ENCODE results near the gene CTRL.

The CTRL gene

DNA sequence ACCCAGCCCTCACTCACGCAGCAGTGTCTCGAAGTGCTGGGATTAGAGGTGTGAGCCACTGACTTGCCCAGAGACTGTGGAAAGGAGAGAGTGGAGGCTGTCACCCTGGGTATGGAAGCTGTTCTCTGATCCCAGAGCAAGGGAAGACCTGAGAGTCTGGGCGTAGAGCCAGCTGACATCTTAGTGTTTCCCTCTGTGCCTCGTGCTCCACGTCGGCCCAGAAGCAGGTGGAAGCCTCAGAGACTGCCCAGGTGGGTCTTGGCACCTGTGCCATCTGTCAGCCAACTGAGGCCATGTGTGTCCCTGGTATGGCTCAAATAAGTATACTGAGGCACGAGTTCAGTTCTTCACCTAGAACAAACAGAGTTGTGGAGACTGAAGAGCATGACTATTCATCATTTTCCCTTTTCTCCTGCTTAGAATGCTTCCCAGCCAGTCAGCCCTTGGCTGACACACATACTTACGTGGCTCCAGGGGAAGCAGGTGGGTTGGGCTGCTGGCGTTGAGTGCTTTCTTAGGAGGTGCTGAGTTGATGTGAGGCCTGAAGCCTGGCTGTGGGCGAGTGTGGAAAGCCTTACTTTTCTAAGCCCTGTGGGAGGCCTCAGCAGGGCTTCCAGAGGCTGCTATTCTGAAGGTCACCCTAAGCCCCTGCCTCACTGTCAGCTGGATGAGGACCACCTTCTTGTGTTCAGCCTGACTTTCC is 8.1 kb downstream of the CTRL start:
- in situ Hi-C loops (cut with HindIII; ENCODE audit: low sequenced_read_pairs), result no loop called here
- H3K4me3 ChIP-seq (ENCODE audit: low read depth, low read length), result no peak overlapping the region
- DNase-seq (ENCODE audit: low read depth, low spot score), result no peak
- no peak for TF ChIP-seq CTCF (IDR thresholded peaks at IDR 0.05; ENCODE audit: low read depth, low read length)

- no peak for DNase-seq (ENCODE audit: low read depth, low spot score)
- in situ Hi-C loops (cut with HindIII; ENCODE audit: low sequenced_read_pairs), result no loop called here
- TF ChIP-seq CTCF (IDR thresholded peaks at IDR 0.05; ENCODE audit: low read depth, low read length), result no peak
- no peak overlapping the region for H3K4me3 ChIP-seq (ENCODE audit: low read depth, low read length)
Observed at GRCh38 chr16:67922740-67923139, 8.9 kb downstream of the CTRL start.

GRCh38 chr16:67922221-67922620 is 9.4 kb downstream of the CTRL start:
- TF ChIP-seq CTCF (IDR thresholded peaks at IDR 0.05; ENCODE audit: low read depth, low read length), result no peak
- H3K4me3 ChIP-seq (ENCODE audit: low read depth, low read length), result no peak overlapping the region
- in situ Hi-C loops (cut with HindIII; ENCODE audit: low sequenced_read_pairs), result no loop called here
- DNase-seq (ENCODE audit: low read depth, low spot score), result no peak

DNA sequence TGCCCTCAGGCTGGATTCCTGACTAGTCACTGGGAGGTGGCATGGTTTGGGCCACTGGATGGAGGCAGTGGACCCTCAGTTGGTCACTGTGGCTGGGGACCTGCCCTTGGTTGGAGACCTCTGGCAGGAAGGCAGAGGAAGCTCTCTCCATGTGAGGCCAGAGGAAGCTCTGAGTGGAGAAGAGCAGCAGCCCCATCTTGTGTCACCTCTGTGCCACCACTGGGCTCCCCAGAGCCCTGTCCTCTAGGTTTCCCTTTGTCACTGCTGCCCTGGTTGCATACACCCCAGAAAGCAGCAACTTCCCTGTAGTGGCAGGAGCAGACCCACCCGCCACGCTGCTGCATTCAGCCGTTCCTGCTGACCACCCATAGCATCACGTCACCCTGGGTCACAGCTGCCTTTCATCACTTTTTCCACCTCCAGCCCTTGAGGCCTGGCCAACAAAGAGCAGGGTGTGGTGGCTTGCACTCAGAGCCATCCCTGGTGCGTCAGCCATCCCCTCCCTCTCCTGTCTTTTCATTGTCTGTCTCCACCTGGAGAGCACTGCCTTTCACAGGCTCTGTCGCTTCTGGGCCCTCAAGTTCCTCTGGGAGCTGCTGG is 11.9 kb downstream of the CTRL start:
- TF ChIP-seq CTCF (IDR thresholded peaks at IDR 0.05; ENCODE audit: low read depth, low read length), result no peak
- no peak for DNase-seq (ENCODE audit: low read depth, low spot score)
- no peak overlapping the region for H3K4me3 ChIP-seq (ENCODE audit: low read depth, low read length)
- in situ Hi-C loops (cut with HindIII; ENCODE audit: low sequenced_read_pairs), result no loop called here

- TF ChIP-seq CTCF (IDR thresholded peaks at IDR 0.05; ENCODE audit: low read depth, low read length), result no peak
- in situ Hi-C loops (cut with HindIII; ENCODE audit: low sequenced_read_pairs), result no loop called here
- DNase-seq (ENCODE audit: low read depth, low spot score), result peak; percentile 74
- no peak overlapping the region for H3K4me3 ChIP-seq (ENCODE audit: low read depth, low read length)
Observed at GRCh38 chr16:67917852-67918236, 13.8 kb downstream of the CTRL start.

DNA sequence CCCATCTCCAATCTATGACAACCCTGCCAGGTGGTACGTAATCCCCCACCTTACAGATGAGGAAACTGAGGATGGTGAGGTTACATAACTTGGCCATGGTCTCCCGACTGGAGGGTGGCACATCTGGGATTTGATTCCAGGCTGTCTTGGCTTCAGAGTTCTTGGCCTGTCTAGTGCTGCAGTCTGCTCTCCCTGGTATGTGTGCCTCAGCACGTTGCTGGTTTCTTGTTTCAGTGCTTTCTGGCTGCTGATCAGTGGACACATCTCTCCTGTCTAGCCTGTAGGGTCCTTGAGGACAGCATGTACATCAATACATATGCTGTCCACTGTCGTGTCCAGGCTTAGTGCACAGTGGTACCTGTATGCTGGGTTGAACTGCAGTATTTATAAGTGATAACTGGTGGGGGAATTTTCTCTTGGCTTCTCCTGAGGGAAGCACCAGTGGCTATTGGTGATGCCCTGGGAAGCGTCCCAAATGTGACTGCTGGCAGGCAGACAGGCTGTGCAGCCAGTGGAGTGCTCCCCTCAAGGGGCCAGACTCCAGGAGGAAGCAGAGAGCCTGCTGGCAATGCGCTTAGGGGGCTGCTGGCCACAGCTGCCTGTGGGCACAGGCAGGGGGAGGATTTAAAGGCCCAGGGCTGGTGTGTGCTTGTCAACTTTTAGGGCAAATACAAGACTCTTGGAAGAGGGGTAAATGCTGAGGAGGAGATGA is 14.4 kb downstream of the CTRL start:
- no peak for TF ChIP-seq CTCF (IDR thresholded peaks at IDR 0.05; ENCODE audit: low read depth, low read length)
- no peak for DNase-seq (ENCODE audit: low read depth, low spot score)

More for the DNA sequence above, 14.4 kb downstream of the CTRL start:
- H3K4me3 ChIP-seq (ENCODE audit: low read depth, low read length), result no peak overlapping the region
- in situ Hi-C loops (cut with HindIII; ENCODE audit: low sequenced_read_pairs), result no loop called here

Measured in astrocyte of the spinal cord (primary cell).